Measurements from ENCODE around the gene LDLRAD2.

DNA sequence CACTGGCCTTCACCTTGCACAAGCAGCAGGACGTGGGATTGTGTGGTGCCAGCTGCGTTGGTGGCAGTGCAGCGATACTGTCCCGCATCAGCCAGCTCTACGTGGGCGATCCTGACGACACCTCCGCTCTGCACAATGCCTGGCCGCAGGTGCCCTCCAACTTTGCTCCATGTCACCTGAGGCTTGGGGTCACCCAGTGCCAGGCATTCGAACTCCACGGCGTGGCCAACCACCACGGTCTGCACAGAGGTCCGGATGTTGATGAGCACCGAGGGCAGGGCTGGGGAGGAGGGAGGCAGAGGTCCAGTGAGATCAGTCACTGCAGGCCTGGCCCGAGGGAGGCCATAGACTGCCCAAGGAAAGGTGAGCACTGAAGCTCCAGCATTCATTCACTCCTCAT is 22.6 kb downstream of the LDLRAD2 start:
- TF ChIP-seq POLR2AphosphoS5 (IDR thresholded peaks at IDR 0.05; ENCODE audit: low read depth, low read length) = no peak
- no peak for TF ChIP-seq CTCF (IDR thresholded peaks at IDR 0.05)

All from Panc1 (cell line).